ENCODE results near the gene CD81. TPM values are rescaled to one million over a fixed set of nuclear protein-coding genes. Genes with fewer than 3 reads are reported as not detected.

CD81 gene
- total and polyA plus RNA-seq, 2 experiments from 2014 or later: 88.6 to 290 TPM

- TF ChIP-seq ZNF462 (CRISPR knock-in tag; IDR thresholded peaks at IDR 0.05) (no peak), ZNF114 (CRISPR knock-in tag; IDR thresholded peaks at IDR 0.05) (no peak), CTCF (conservative IDR thresholded peaks at IDR 0.05; ENCODE audit: low read depth in 2 of 2) (no peak)
These were observed 667 bp downstream of the CD81 start (continued) for GRCh38 chr11:2377511-2378443.

- H3K4me1 ChIP-seq (ENCODE audit: insufficient read depth): peaks cover 16% of the 10 kb centered on the region; the same call in 1 of the 2 replicates
- no peak overlapping the region for H2AFZ ChIP-seq
- no peaks in the 10 kb centered on the region for H3K36me3 ChIP-seq (ENCODE audit: insufficient read depth)
- peak overlapping the region; percentile 91 for H3K4me3 ChIP-seq
- no peaks in the 10 kb centered on the region for H3K9me3 Mint-ChIP-seq
- H3K4me3 Mint-ChIP-seq: peak overlapping the region; percentile 89
- peaks cover 37% of the 10 kb centered on the region for H4K20me1 ChIP-seq (replicated peaks; ENCODE audit: insufficient read depth)
- H3K4me2 ChIP-seq: peak overlapping the region; percentile 96
- no peaks in the 10 kb centered on the region for H3K36me3 Mint-ChIP-seq (ENCODE audit: low read depth)
- H3K27me3 Mint-ChIP-seq (ENCODE audit: insufficient read depth, low read depth, poor library complexity): peaks cover 14% of the 10 kb centered on the region
- no peaks in the 10 kb centered on the region for H3F3A ChIP-seq (replicated peaks; ENCODE audit: low read depth)
- peaks cover 59% of the 10 kb centered on the region for H3K79me2 ChIP-seq (replicated peaks; ENCODE audit: insufficient read depth)
- H3K4me1 Mint-ChIP-seq: peaks cover 21% of the 10 kb centered on the region
- no peaks in the 10 kb centered on the region for H3K9me2 ChIP-seq (ENCODE audit: insufficient read depth)
- H3K27ac Mint-ChIP-seq: peak overlapping the region; percentile 56
- ATAC-seq (no peak), DNase-seq (ENCODE audit: low spot score) (no peak)
- no peaks in the 10 kb centered on the region for H3K27me3 ChIP-seq (ENCODE audit: insufficient read depth)
- H3K27ac ChIP-seq (ENCODE audit: low read depth): no peak overlapping the region
- no peak for TF ChIP-seq CTCF (conservative IDR thresholded peaks at IDR 0.05; ENCODE audit: low read depth in 2 of 2)
These were observed 1.6 kb downstream of the CD81 start for GRCh38 chr11:2378527-2379210.
